ENCODE measurements around the gene CD244.
"Not testable (repeated sequence)": the region's sequence is repeated elsewhere in the genome, so short reads cannot be mapped to it uniquely, and the experiment has no call there.

The CD244 gene

GRCh38 chr1:160808289-160808688, 54.4 kb downstream of the CD244 start:
- no peak for DNase-seq

DNA sequence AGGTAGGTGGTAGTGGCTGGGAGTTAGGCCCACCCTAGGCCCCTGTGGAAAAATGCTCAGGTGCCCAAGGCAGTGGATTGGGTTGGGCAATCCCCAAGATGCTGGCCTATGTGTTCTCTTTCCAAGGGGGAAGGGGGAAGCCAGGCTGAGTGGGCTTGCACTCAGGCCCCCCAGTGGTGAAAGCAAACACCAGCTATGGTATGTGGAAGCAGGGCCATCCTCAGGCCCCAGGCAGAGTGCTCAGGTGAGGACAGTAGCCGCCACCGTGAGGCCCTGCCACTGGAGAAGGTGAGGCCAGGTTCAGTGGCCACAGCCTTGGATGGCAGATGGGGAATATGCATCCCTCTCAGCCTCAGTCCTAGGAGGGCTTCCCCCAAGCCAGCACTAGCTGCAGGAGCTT, 54.9 kb downstream of the CD244 start:
- DNase-seq: no peak

DNA sequence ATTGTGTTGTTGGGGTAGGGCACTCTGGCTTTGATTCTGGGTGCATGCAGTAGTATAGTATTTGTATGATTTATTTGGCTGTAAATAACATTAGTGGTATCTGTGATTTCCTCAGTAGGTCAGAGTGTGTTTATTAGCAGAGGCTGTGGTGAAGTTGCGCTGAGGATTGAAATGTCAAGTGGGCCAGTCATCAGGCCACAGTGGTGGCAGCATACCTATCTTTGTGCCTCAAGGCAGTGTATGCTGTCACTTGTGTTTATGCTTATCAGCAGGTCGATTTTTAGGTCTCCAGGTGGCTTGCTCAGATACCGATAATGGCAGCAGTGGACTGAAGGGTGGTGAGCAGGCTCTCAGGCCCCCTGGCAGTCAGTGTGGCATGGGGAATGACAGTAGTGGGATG, 55.4 kb downstream of the CD244 start:
- no peak for DNase-seq

- no peak for DNase-seq
Measured at GRCh38 chr1:160806784-160807183, 55.9 kb downstream of the CD244 start.

- no peak for DNase-seq
Measured at GRCh38 chr1:160806109-160806665, 56.5 kb downstream of the CD244 start.

DNA sequence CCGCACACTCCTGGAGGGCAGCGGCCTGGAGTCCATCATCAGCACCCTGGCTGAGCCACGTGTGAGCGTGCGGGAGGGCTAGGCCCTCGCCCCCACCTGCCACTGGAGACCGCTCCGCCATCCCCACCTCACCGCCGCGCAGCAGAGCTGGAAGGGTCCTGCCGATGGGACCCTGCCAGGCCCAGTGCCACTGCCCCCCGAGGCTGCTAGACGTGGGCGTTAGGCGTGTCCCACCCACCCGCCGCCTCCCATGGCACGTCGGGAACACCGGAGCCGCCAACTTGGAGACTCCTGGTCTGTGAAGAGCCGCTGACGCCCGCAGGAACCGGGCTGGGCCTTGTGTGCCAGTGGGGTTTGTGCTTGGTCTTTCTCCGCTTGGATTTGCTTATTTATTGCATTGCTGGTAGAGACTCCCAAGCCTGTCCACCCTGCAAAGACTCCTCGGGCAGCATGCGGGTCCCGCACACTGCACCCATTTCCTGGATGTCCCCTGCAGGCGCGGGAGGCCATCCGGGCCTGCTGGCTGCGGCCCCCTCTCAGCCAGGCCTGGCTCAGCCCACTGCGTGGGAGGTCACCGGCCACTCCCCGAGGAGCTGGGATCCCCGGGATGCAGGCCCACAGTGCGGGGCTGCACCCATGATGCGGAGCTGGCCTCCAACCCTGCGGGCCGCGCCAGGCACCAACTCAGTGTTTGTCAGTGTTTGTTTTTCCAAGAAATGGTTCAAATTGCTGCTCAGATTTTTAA, 60.7 kb downstream of the CD244 start:
- no peak for DNase-seq

DNA sequence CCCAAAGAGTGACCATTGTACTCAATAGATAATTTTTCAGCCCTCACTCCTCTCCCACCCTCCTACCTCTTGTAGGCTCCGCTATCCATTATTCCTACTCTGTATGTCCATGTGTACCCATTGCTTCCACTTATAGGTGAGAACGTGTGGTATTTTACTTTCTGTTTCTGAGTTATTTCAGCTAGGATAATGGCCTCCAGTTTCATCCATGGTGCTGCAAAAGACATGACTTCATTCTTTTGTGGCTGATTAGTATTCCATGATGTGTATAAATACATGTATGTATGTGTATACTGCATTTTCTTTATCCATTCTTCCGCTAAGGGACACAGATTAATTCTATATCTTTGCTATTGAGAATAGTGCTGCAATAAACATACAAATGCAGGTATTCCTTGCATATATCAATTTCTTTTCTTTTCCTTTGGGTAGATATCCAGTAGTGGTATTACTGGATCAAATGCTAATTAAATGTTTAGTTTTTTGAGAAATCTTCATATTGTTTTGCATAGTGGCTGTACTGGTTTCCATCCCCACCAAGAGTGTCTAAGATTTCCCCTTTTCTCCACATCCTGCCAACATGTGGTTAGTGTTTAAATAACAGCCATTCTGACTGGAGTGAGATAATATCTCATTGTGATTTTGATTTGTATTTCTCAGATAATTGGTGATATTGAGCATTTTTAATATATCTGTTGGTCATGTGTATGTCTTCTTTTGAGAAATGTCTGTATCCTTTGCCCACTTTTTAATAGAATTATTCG, 61.9 kb downstream of the CD244 start:
- DNase-seq: no peak

DNA sequence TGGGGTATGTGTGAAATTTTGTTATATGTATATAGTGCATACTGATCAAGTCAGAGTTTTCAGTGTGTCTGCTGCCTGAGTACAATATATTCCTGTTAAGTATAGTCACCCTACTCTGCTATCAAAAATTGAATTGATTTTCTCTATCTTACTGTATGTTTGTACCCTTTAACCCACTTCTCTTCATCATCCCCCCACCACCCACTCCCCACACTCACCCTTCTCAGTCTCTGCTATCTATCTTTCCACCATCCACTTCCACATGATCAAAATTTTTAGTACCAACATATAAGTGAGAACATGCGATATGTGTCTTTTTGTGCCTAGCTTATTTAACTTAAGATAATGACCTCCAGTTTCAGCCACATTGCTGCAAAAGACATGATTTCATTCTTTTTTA, 62.5 kb downstream of the CD244 start:
- no peak for DNase-seq

GRCh38 chr1:160799641-160800040, 63.0 kb downstream of the CD244 start:
- DNase-seq: no peak

GRCh38 chr1:160798439-160798838, 64.2 kb downstream of the CD244 start:
- no peak for DNase-seq

DNA sequence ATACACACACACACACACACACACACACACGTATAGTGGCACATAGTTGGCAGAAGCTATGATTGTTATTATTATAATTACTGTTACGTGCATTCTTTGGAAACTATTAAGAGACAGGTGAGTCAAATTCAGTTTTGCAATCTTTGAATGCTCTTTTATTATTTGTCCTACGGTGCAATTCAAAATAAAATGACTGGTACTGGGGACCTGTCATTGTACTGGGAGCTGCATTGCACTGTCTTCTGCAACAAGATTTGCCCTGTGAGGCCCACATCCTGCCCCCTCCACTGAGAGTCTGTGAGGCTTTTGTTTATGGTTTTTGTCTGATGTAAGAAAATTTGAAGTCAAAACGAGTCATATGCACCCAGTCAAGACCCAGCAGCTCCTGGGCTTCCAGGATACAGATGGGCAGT, 64.8 kb downstream of the CD244 start:
- peak; percentile 35 for DNase-seq

- no peak for DNase-seq
Measured at GRCh38 chr1:160797271-160797709, 65.4 kb downstream of the CD244 start.

- DNase-seq: peak; percentile 60
Measured at GRCh38 chr1:160795951-160796383, 66.7 kb downstream of the CD244 start, which contains the start of gene LY9. Gene LY9 (plus strand): TSS chr1:160796174. CDS start chr1:160796188, 14 bp downstream.

DNA sequence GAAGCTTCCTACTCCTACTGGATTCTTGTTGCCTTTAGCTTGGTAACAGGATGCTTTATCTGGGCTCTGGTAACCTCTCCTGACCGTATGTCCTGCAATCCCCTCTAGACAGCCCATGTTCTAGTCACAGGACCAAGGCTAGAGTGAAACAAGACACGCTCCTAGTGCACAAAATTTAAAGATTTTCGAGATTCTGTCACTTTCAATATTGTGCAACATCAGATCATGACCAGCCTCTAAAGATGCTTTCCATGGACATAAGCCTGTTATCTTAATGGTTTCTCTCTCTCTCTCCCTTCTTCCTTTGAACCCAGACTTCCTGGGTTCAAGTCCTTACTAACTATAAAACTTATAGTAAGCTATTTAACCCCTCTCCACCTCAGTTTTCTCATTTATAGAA, 68.3 kb downstream of the CD244 start:
- DNase-seq: no peak

DNA sequence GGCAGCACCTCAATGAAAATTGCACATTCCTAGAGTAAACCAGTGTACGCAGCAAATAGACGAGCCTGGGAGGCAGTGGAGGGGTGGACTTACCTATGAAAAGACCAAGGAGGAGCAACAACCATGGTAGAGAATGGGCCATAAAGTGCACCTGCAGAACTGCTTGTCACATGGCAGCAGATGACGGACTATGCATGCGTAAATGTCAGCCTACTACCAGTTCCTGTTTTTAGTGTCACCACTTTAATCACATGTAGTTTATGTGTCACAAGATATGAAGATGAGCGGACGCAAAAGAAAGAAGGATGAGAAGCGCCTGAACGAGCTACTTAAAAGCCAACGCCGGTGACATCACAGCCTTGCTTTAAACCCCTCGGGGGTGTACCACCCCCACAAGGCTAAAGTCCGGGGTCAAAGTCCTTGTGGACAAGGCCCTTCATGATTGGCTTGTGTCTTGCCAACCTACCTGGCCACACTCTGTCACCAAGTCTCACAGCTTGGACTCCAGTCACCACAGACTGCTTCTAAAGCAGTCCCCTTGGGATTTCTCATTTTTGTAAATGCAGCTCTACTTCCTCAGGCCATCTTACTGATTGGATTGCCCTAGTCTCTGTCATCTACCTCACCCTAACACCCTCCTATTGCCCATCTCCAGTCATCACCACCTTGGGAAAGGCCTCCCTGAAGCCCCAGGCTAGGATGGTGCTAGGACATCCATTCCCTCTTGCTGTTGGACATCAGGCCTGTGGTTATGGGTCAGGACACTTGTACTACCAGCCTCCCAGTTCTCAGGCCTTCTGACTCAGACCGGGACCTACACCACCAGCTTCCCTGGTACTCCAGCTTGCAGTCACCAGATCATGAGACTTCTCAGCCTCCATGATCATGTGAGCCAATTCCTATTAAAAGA, 72.7 kb downstream of the CD244 start:
- DNase-seq: no peak

DNA sequence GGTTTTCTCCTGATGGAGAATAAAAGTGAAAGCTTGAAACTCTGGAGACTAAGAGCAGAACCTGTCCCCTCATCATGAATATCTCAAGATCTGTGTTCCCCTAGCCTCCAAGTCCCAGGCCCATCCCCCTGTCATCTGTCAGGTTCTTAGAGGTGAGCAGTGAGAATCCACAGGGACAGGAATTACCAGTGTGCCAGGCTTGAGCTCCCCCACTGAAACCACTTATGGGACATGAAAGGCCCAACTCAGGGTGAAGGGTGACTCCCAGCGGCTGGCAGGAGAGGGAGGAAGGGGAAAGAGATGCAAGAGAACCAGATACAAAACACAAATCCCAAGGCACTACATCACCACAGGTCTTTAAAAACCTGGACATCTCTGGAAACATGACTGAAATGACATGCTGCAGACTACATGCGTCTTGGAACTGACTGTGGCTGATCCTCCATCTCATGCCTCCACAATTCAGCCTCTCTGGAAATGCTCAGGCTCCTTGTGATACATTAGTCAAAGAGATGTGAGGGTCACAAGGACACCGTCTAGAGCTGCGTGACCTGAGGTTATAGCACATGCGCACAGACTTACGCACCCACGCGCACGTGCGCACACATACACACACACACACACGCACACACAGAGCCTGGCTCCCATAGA, 73.5 kb downstream of the CD244 start:
- DNase-seq: no peak

GRCh38 chr1:160782988-160783765, 79.5 kb downstream of the CD244 start:
- DNase-seq: not testable (repeated sequence)

GRCh38 chr1:160781914-160782689, 80.6 kb downstream of the CD244 start:
- DNase-seq: no peak

- no peak for DNase-seq
Measured at GRCh38 chr1:160781186-160781766, 81.4 kb downstream of the CD244 start.

GRCh38 chr1:160780398-160780755, 82.3 kb downstream of the CD244 start:
- DNase-seq: no peak

All from T-helper 9 cell (primary cell).